Measurements from ENCODE around the gene SFXN3.
A peak's percentile ranks its signal among the peaks of the same experiment; 100 is the strongest.
"Not testable (repeated sequence)": the region's sequence is repeated elsewhere in the genome, so short reads cannot be mapped to it uniquely, and the experiment has no call there.

Gene SFXN3

GRCh38 chr10:101015582-101015973, 15.5 kb upstream of the SFXN3 start:
- DNase-seq (ENCODE audit: low read depth in 2 of 2): no peak

DNA sequence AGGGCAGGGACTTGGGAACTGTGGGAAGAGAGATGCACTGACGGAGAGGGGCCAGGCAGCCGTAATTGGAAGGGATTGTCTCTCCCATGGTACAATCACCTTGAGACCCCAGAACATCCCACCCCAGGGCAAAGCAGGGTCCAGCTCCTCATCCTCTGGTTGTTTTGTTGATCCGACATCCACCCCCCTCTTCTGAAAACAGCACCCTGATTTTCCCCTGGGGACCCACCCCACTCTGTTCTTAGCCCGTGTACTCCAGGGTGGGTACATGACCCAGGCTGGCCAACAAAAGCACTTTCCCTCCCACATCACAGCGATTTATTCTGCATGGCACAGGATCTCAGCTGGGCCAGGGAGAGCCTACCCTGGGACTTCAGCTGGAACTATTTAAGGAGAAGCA, 14.2 kb upstream of the SFXN3 start:
- no peak for DNase-seq (ENCODE audit: low read depth in 2 of 2)

DNA sequence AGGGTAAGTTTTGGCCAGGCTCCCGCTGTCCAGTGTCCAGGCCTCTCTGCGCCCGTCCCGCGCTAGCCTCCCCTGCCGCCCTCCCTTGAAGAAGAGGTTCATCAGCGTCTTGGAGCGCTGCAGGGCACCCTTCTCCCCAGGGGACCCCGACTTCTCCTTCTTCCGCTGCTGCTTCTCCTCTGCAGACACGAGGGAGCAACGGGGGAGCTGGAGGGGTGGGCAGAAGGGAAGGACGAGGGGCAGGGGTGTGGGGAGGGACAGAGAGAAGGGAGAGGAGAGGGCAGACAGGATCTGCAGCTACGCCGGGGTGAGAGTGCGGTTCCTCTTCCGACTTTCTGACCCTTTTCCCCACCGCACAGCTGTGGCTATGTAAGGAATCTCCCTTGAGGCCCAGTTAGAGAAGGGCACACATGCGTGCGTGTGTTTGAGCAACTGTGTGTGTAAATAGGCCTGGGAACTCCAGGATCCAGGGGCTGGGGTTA, 12.9 kb upstream of the SFXN3 start:
- no peak for DNase-seq (ENCODE audit: low read depth in 2 of 2)

- peak; percentile 35 to 46 for DNase-seq (ENCODE audit: low read depth in 2 of 2)
Observed at GRCh38 chr10:101018600-101019439, 12.2 kb upstream of the SFXN3 start.

DNA sequence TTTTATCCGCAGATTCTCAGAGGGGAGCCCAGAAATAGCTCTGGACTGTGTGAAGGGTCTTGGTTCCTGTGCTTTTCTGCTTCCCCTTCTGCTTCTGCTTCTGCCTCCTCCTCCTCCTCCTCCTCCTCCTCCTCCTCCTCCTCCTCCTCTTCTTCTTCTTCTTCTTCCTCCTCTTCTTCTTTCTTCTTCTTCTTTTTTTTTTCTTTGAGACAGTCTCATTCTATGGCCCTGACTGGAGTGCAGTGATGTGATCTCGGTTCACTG, 11.7 kb upstream of the SFXN3 start:
- DNase-seq (ENCODE audit: low read depth in 2 of 2): no peak

GRCh38 chr10:101020427-101021075, 10.5 kb upstream of the SFXN3 start:
- DNase-seq (ENCODE audit: low read depth in 2 of 2): no peak

DNA sequence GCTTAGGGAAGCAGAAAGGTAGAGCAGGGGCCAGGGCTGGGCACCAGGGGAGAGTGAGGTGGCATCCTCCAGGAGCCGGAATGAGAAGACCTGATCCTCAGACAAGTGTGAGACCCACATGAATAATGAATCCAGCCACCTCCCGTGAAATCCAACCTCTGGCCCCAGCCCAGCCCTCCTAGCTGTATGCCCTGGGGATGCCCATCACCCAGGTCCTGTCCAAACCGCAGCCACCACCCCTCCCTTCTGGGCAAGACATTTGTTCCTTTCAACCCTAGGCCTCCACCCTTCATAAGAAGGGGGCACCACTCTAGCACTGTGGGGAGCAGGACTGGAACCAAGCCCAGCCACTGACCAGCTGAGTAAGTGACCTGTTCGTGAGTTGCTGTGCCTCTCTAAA, 9.8 kb upstream of the SFXN3 start:
- no peak for DNase-seq (ENCODE audit: low read depth in 2 of 2)

- DNase-seq (ENCODE audit: low read depth in 2 of 2): no peak
Observed at GRCh38 chr10:101021692-101022251, 9.3 kb upstream of the SFXN3 start.

- no peak for DNase-seq (ENCODE audit: low read depth in 2 of 2)
Observed at GRCh38 chr10:101022967-101023705, 7.9 kb upstream of the SFXN3 start.

DNA sequence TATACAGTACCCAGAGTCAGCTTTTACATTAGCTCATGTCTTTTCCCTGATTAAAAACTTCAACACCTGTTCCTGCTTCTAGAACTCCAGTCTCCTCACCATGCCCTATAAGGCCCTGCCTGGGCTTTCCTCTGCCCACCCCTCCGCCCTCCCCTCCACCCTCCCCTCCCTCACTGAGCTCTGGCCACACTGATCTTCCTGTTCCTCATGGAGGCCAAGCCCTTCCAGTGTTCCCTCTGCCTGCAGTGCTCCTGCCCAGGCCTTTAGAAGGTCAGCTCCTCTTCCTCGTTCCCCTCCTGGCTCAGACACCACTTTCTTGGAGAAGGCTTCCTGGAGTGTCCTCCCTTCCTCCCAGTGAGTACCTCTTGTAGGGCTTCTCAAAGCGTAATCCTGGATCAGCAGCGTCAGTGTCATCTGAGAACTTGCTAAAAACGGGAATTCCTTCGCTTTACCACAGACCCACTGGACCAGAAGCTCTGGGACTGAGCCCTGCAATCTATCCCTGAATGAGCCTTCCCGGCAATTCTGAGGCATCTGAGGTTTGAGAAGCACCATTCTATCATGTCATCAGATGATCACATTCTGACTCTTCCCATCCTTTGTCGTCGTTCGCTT, 3.8 kb upstream of the SFXN3 start:
- no peak for DNase-seq (ENCODE audit: low read depth in 2 of 2)

GRCh38 chr10:101028446-101029337, 2.3 kb upstream of the SFXN3 start:
- DNase-seq (ENCODE audit: low read depth in 2 of 2): no peak

DNA sequence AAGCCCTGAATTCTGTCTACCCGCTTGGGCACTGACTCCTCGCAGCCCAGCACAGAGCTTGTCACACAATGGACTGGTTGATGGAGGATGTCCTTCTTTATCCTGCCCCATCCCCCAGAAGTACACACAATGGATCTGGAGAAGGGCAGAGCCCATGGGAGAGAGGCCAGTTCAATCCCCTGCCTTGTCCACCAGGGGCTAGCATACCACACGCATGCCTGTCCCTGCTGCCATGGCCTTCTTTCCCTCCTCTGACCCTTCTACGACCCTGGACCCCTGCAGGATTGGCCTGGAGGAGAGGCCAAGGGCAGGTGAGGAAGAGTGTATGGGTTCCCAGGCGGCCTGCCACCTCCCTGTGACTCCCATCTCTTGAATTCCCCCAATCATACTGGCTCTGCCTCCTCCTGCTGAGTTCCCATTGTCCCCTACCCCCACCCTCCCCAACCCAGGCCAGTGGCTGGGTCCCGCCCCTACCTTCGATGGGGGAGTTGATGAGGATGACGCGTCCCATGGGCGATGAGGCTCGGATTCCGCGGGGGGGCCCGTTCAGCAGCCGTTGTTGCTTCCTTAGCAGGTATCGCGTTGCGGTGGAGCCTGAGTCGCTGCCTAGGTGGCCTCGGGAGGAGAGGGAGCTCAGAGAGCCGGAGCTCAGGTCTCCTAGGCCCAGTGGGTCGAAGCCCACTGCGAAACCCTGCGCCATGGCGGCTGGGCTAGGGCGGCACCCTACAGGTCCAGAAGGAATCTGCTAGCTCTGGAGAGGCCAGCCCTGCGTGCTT, 1.3 kb upstream of the SFXN3 start:
- DNase-seq (ENCODE audit: low read depth in 2 of 2): no peak

GRCh38 chr10:101030496-101031127, 422 bp upstream of the SFXN3 start:
- DNase-seq (ENCODE audit: low read depth in 2 of 2): no peak

DNA sequence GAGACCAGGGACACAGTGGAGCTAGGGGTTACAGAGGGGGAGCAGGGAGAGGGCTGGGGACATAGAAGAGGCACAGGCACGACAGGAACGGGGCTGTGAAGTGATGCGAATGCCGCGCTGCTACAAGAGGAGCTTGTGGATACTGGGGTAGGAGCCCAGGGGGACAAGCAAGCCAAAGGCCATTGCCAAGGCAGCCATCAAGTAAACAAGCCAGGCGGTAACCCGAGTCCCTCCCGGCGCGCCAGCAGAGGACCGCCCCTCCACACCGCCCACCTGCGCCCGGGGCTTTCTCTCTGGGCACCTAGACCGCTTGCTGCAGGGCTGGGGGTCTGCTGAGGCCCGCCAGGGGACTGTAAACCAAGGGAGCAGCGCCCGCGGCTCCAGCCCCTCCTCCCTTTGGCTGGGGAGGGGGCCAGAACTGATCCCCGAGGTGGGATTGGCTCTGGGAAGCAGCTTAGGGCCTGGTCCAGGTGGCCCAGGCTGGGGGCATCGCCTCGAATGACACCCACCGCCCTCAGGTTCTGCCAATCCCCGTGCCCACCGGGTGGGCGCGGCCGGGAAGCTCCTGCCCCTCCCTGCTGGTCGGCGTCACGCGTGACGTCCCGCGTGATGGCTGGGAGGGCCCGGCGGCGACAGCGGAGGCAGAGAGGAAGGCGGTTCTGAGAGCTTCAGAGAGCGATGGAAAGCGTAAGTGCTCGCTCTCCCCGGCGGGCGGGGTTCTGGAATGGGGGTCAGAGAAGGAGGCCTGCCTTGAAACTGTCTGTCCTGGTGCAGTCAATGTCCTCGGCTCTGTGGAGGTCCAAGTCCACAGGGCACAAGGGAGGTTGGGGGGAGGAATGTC, 982 bp downstream of the SFXN3 start:
- peak; percentile 59 to 60 for DNase-seq (ENCODE audit: low read depth in 2 of 2)

DNA sequence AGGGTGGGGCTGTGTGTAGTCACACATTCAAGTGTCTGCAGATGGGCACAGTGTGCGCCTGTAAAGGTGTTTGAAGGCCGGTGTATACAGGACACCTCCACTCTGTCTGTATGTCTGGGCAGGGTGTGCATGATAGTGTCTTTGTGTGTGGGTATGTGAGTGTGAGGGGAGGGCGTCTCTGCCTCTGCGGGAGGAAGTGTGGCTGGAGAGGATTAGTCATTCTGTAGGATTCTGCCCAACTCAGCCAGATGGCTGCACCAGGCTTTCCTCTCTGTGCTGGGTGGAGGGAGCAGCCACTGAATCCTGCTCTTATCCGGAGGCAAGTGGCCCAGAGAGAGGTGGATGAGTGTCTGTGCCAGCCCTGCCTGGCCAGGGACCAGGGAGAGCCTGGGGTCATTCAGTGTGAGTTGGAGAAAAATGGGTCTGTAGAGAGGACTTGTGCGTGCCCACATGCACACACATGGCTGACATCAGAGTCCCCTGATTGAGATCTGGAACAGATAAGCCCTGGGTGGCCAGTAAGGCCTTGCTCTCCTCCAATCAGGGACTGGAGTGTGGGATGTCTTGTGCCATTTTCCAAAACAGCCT, 1.7 kb downstream of the SFXN3 start:
- DNase-seq (ENCODE audit: low read depth in 2 of 2): peak; percentile 38 to 57

DNA sequence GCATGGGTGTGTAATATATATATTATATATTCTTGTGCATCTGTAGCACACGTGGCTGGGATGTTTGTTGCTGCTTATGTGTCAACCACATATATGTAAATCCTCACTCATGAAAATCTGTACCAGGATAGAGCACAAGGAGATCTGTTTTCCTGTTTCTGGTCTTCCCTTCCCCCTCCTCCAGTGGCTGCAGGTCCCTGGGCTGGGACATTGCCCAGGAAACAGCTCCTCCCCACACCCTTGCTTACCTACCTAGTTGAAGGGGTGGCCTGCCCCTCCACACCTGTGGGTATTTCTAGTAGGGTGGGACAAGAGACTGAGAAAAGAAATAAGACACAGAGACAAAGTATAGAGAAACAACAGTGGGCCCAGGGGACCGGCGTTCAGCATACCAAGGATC, 2.2 kb downstream of the SFXN3 start:
- no peak for DNase-seq (ENCODE audit: low read depth in 2 of 2)

DNA sequence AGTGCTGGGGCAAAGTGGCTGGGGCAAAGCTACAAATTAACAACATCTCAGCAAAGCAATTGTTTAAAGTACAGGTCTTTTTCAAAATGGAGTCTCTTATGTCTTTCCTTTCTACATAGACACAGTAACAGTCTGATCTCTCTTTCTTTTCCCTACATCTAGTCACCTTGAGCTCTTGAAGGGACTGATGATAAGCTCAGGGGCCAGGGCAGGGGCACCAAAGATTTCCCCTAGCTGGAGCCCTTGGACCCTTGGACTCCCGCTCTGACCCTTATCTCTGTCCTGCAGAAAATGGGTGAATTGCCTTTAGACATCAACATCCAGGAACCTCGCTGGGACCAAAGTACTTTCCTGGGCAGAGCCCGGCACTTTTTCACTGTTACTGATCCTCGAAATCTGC, 3.4 kb downstream of the SFXN3 start:
- DNase-seq (ENCODE audit: low read depth in 2 of 2): not testable (repeated sequence)

- DNase-seq (ENCODE audit: low read depth in 2 of 2): no peak
Observed at GRCh38 chr10:101035314-101035713, 4.3 kb downstream of the SFXN3 start.

All from activated CD8-positive, alpha-beta memory T cell treated with anti-CD3 and anti-CD28 coated beads for 4 hours (primary cell).